Fibroblast of mammary gland (primary cell): ENCODE results near the gene HYPK.

Experiments
- DNase-seq: peaks from one replicate; pipeline ENCODE4 v3.0.0-alpha.2; 2010; ENCODE audit warnings: low read depth
- H3K4me3 ChIP-seq: 2 replicates; pipeline ENCODE4 v1.5.1; 2011; ENCODE audit warnings: low read depth, mild to moderate bottlenecking, low read length, moderate library complexity; ENCODE audit not compliant: control insufficient read depth
- CTCF ChIP-seq: conservative IDR thresholded peaks from 2 replicates; pipeline ENCODE4 v1.5.1; 2011; ENCODE audit warnings: low read depth, low read length, inconsistent platforms; ENCODE audit not compliant: control insufficient read depth, insufficient read depth

The HYPK gene

GRCh38 chr15:43800286-43801141, at the start of gene HYPK:
Gene HYPK, plus strand, starts transcription at chr15:43800599. Its CDS starts 24 bp downstream, at chr15:43800623.
- peak; percentile 81 for DNase-seq
- TF ChIP-seq CTCF = no peak
- H3K4me3 ChIP-seq = peak within 1 kb of the TSS; percentile 99

- TF ChIP-seq CTCF = no peak
- no peak for DNase-seq
- no peak overlapping the region for H3K4me3 ChIP-seq
Measured at GRCh38 chr15:43751885-43752284, 48.5 kb upstream of the HYPK start.

- peak; percentile 17 for DNase-seq
- H3K4me3 ChIP-seq = no peak overlapping the region
- TF ChIP-seq CTCF = no peak
Measured at GRCh38 chr15:43762824-43763223, 37.6 kb upstream of the HYPK start.

- no peak for TF ChIP-seq CTCF
- peak; percentile 29 for DNase-seq
- no peak overlapping the region for H3K4me3 ChIP-seq
Measured at GRCh38 chr15:43763819-43764446, 36.5 kb upstream of the HYPK start.

GRCh38 chr15:43769584-43770228, 30.7 kb upstream of the HYPK start:
- H3K4me3 ChIP-seq = no peak overlapping the region
- peak; percentile 91 for TF ChIP-seq CTCF
- DNase-seq = peak; percentile 68

GRCh38 chr15:43771816-43772215, 28.6 kb upstream of the HYPK start:
- no peak for DNase-seq
- no peak overlapping the region for H3K4me3 ChIP-seq
- TF ChIP-seq CTCF = no peak
